Embryonic facial prominence (tissue), 1 donor: ENCODE results near the gene ADM2.
"Not testable (repeated sequence)": the region's sequence is repeated elsewhere in the genome, so short reads cannot be mapped to it uniquely, and the experiment has no call there.

ENCODE experiments used
- DNase-seq: peaks from one replicate; pipeline ENCODE4 v3.0.0-alpha.2; 2016; ENCODE audit errors: extremely low spot score

ADM2 gene

DNA sequence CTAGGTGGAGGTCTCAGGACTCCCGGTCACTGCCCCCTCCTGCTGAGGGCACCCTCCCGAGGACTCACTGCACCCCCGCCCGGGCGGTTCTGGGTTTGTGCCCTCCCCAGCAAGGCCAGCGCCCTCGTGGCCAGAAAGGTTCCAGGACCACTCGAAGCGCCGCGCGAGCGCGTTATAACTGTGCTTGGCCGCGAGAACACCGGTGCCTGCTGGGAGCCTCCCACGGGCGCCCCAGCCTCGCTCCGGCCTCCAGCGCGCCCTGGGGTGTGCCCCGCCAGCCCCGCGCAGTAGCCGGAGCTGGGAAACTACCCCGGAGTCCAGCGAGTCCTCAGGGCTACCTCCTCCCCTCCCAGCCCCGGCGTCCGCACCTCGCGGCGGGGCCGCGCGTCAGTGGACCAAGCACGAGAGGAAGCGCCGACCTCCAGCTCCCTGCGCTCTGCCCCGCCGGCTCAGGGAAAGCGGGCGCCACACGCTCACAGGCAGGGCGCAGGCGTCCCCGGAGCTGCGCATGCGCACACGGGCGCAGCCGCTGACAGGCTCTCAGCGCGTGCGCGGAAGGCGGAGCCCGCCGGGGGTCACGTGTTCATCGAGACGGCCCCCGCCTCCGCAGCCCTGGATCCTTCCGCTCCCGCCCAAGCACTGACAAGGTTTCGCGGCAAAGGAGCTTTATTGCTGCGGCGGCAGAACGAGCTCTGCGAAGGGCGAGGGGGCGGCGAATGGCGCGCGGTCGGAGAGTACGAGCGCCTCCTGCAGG is 43.9 kb downstream of the ADM2 start, which contains the start of gene SCO2:
SCO2 (minus strand) TSS at position 495 of the 754 bp plus-strand sequence. CDS start 1,187 bp downstream, outside the sequence.
- DNase-seq = peak; percentile 92

DNA sequence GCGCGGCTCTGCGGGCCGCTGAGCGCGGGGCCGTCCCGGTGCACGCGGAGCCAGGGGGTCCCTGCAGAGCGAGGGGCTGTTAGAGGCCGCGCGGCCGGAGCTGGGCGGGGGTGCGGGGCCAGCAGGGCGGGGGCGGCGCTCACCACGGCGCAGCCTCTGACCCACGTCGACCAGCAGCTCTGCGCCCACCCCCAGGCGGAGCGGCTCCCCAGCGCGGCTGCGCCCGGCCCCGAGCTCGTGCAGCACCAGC is 44.4 kb downstream of the ADM2 start:
- no peak for DNase-seq

DNA sequence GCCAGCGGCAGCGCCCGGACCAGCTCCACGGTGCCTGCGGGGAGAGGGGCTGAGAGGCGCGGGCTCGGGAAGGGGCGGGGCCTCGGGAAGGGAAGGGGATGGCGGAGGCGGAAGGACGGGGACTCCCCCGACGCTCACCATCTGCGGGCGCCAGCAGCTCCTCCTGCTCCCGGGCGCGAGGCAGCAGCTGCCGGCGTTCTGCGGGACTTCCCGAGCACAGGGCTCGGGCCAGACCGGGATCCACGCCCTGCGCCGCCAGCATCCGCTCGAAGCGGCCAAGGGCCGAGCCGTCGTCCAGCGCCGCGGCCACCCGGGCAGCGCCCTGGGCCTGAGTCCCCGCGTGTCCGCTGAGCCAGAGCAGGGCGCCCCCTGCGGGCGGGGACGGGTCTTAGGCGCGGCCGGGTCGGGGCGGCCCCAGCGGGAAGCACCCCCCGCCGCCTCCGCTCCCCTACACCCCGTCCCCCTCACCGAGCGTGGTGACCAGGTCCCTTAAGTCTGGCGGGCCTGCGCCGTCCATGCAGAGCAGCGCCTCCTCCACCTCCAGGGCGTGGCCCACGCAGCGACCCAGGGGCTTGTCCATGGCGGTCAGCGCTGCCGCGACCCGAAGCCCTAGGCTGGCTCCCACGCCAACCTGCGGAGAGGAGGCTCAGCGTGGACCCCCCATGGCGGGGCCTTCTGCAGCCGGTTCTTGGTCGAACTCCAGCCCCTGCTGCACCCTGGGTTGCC is 44.9 kb downstream of the ADM2 start:
- DNase-seq = no peak

DNA sequence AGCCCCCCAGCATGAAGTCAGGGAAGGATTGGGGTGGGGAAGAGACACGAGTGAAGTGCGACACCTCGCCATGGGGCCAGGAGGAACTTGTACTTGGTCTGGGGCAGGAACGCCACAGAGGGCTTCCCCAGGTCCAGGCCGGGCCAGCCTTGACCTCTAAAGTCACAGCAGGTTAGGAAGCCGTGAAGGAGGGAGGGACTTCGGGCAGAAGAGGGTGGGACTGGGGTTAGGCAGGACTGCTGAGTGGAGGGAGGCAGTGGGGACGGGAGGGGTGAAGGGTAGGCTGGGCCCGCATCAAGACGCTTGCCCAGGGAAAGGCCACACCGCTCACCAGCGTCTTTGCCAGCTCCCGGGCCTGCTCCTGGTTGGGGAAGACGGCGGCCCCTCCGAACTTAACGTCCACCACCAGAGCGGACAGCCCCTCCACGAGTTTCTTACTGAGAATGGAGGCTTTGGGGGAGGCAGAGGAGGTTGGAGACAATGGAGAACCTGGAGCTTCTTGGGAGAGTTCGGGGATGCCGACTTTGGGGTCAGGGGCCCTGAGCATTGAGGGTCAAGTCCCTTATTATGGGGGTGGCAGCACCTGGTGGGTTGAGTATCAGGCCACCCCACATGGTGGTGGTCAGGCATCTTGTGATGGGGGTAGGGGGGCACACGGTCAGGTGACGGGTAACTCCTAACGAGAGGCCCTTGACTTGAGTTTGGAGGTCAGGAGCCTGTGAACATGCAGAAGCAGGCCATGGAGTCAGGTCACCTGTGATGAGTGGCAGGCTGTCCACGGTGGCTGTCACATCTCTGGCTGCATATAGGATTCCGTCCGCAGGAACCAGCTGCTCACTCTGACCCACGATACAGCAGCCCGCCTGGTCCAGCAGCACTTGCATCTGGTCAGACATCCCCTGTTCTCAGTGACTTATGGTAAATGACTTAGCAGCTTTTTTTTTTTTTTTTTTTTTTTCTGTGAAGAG is 45.8 kb downstream of the ADM2 start:
- DNase-seq = no peak

DNA sequence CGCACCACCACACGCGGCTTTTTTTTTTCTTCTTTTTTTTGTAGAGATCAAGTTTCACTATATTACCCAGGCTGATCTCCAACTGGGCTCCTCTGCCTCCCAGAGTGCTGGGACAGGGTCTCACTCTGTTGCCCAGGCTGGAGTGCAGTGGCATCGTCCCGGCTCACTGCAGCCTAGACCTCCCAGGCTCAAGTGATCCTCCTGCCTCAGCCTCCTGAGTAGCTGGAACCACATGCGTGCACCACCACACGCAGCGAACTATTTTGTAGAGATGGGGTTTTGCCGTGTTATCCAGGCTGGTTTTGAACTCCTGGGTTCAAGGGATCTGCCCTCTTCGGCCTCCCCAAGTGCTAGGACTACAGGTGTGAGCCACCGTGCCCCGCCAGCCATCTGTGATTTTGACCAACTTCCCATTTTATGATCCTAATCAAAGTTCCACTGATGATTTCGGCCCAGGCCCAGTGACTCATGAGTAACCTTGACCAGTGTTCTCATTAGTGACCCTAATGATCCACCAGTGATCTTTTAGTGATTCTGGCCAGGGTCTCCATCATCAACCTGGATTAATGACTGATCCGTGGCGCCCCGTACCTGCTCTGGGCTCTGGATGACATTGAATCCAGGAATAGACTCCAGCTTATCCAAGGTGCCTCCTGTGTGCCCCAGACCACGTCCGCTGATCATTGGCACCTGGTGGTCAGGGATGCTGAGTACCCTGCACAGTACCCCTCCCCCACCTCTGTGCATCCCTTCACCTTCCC is 46.8 kb downstream of the ADM2 start:
- no peak for DNase-seq

DNA sequence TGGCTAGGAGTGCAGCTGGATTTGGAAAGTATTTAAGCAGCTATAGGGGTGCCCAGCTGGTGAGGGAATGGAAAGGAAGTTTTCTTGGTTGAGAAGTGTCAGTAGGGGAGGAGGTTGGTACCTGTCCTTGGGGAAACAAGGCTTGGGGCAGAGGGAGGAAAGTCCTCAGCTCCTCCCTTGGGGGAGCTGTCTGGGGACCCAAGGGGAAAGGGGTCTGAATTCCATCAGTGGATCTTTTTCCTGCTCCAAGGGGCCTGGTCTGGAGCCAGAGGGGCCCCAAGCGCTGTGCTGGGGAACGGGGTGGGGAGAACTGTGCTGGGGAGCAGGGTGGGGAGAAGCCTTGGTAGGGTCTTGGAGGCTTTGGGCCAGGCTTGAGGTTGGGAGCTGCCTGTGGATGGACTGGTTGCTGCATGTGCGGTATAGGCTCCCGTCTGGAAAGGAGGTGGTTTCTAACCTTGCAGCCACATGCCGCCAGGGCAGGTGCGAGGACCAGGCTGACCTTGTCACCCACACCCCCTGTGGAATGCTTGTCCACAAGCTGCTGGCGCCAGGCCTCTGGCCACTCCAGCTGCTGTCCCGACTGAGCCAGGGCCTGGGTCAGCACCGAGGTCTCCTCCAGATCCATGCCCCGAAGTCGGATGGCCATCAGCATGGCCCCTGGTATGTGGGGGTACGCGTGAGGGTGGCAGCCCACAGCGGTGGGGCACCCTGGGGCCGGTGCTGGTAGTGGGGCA is 47.5 kb downstream of the ADM2 start:
- DNase-seq = no peak

DNA sequence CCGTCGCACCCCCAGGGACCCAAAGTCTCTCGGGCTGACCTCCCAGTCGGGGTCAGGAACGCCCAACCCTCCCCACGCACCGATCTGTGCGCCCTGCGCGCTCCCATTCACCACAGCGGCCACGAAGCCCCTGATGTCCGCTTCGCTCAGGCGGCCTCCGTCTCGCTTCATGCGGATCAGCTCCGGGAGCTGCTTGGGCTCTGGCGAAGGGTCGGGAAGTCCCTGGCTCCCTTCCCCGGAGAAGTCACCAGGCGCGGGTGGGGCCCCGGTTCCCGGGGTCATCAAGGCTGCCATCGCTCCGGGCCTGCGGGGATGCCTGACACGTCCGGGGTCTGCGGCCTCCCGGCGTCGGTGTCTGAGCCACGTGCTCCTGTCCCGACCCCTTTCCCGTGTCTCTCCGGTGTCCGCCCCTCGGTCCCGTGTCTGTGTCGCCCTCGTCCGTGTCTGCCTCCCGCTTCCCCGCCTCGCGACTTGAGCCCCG is 48.1 kb downstream of the ADM2 start:
- no peak for DNase-seq

DNA sequence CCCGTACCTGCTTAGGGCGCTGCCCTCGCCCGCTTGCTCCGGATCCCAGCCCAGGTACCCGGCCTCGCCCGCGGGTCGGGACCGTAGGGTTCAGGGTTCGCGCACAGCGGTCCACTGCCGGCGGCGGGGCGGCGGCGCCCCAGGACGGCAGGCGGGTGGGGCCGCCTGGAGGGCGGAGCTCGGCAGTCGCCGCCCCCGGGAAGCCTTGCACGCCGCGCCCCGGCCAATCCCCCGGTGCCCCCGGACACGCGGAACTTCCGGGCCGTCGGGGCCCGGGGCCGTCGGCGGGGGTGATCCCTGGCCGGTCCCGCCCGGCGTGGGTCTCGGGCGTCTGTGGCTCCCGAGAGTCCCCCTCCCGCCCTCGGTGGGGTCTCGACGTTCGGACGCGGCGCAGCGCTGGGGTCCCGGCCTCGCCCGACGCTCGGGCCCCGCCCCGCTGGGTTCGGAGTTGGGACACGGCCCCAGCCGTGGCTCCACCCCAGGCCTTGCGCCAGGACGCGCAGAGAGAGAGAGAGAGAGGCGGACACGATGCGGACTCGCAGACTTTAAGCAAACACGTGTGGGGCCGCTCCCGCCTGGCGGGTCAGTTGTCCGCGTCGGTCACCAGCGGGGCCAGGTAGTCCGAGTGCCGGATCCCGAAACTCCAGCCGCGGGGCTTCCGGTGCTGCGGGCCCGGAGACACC is 48.7 kb downstream of the ADM2 start, which contains the start of gene TYMP:
TYMP (minus strand) TSS at position 116 of the 683 bp plus-strand sequence. CDS start 303 bp downstream, outside the sequence.
- no peak for DNase-seq

DNA sequence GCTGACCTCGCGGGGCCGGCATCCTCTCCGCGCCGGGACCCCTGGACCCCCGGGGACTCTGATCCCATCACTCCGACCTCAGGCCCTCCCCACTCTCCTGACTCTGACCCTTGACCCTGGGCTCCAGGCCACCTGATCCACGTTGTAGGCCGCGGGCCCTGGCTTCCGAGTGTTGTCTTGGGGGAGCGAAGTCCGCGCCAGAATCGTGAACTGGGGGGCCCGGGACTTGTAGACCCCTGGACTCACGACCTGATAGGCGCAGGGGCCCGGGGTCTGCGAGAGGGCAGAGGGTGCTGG is 49.2 kb downstream of the ADM2 start:
- DNase-seq = no peak

DNA sequence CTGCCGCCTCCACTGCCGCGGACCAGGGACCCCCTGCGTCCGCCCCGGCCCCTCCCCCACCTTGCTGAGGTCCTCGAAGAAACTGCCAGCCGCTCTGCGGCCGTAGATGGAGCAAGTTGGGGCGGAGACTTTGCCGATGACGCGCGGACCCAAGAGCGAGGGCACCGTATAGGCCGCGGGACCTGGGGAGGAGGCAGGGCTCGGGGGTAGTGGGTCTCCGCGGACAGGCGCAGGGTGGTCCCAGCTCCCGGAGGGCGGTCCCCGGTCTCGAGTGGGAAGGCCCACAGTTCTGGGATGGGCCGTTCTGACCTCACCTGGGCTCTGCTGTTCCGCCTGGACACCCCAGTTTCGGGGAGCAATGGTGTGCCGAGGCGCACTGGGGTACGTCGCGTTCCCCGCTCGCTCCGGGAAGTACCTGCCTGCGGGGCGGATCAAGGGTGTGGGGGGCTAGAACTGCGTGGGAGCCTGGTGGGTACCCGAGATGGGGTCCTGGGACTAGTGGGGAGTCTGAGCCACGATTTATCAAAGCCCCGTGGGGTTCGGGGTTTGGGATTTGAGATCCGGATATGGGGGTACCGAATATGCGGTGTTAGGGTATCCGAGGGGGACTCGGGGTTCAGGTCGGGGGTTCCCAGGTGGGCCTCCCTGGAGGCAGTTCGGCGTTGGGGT is 49.7 kb downstream of the ADM2 start:
- no peak for DNase-seq

DNA sequence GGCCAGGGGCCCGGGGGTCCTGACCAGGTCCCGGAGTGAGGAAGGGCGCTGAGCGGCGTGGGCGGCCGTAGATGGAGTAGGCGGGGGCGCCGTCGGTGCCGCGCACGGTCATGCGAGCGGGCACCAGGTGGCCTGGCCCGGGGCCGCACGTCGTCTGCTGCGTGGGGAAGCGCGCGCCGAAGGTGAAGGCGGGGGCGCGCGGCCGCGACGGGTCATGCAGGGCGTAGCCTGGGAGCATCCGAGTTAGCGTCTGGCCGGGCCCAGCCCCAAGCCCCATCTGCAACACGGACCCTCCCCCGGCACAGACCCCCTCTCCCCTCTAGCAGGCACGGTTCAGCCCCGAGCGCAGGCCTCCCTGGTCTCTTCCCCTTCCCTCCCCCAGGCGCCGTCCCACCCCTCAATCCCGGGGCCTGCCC is 50.2 kb downstream of the ADM2 start:
- DNase-seq = no peak

DNA sequence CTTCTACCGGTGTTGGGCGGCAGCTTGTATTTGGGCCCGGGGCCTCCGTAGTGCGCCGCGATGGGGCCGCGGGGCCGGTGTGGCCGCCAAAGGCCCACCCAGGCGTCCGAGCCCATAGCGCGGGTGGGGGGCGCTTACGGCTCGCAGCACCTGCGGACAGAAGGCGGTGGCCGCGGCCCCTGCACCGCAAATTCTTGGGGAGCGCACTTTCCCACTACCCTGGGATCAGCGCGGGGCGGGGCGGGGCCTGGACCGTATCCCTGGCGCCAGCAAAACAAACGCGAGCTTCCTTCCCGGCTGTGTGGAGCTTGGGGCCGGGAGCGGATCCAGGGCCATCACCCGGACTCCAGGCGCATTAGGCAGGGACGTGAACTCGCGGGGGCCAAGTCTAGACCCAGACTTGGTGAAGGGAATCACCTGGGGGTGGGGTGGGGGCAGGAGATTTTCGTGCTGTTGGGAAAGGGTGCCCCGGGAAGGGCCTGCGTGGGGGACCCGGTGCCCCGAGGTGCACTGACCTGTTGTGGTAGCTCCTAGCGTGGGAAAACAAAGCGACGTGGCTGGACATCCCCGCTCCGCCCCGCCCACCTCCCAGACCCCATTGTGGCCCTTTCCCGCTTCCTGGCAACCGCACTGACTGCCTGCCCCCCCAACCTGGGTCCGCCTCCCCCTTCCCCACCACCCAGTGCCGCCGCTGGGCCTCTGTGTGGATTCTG is 50.8 kb downstream of the ADM2 start:
- DNase-seq = no peak

DNA sequence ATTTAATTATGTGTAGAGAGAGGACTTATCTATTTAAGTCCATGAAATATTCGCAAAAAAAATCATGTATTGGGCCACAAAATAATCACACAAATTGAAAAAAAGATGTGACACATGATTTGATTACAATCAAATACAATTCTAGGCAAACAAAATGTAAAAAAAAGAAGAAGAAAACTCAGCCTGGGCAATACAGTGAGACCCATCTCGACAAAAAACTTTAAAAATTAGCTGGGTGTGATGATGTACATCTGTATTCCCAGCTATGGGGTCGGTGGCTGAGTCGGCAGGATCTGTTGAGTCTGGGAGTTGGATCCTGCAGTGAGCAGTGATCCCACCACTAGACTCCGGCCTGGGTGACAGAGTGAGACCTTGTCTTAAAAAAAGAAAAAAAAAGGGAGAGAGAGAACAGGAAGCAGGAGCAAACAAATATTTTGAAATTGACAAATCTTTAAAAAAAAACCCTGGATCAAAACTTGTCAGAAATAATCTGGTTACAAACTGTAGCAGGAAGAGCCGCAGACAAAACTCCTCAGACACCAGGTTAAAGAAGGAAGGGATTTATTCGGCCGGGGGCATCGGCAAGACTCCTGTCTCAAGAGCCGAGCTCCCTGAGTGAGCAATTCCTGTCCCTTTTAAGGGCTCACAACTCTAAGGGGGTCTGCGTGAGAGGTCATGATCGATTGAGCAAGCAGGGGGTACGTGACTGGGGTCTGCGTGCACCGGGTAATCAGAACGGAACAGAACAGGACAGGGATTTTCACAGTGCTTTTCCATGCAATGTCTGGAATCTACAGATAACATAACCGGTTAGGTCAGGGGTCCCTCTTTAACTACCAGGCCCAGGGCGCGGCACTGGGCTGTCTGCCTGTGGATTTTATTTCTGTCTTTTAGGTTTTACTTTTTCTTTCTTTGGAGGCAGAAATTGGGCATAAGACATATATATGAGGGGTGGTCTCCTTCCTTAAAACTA is 51.8 kb downstream of the ADM2 start:
- DNase-seq = no peak

DNA sequence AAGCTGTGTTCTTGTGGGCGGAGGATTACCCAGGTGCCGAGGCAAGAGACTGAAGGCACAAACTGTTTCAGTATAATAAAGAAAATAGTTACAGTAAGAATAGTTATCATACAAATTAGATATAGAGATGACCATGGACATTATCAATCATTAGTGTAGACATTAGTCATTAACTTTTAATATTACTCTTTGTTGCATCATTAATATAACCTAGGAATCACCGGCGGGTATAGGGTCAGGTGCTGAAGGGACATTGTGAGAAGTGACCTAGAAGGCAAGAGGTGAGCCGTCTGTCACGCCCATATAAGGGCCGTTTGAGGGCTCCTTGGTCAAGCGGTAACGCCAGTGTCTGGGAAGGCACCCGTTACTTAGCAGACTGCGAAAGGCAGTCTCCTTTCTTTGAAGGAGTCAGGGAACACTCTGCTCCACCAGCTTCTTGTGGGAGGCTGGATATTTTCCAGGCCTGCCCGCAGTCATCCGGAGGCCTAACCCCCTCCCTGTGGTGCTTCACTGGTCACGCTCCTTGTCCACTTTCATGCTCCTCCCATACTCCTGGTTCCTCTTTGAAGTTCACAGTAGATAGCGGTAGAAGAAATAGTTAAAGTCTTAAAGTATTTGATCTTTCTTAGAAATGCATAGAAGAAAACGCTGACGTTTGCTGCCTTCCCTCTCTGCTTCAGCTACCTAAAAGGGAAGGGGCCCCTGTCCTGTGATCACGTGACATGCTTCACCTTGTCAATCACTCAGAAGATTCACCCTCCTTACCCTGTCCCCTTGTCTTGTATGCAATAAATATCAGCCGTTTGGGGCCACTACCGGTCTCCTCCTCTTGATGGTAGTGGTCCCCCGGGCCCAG is 52.7 kb downstream of the ADM2 start:
- DNase-seq = not testable (repeated sequence)

DNA sequence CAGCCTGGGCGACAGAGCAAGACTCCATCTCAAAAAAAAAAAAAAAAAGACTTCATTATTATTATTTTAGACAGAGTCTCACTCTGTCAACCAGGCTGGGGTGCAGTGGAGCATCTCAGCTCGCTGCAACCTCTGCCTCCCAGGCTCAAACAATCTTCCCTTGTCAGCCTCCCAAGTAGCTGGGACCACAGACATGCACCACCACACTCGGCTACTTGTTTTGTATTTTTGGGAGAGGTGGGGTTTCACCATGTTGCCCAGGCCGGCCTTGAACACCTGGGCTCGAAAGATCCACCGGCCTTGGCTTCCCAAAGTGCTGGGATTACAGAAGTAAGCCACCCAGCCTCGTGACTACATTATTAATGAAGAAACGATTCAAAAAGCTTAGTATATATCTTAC is 53.8 kb downstream of the ADM2 start:
- no peak for DNase-seq
